NCI-H2081 treated with DMSO at 0.1 percent for 48 hours (cell line): Measurements from ENCODE around the gene GRK7.
"Not testable (repeated sequence)": the region's sequence is repeated elsewhere in the genome, so short reads cannot be mapped to it uniquely, and the experiment has no call there.

Experiments
- DNase-seq: peaks from one replicate; lab custom pipeline; 2025; lab: John Stamatoyannopoulos, UW

GRK7 gene

GRCh38 chr3:141762552-141762951 lies 656 bp upstream of the GRK7 start:
- not testable (repeated sequence) for DNase-seq

DNA sequence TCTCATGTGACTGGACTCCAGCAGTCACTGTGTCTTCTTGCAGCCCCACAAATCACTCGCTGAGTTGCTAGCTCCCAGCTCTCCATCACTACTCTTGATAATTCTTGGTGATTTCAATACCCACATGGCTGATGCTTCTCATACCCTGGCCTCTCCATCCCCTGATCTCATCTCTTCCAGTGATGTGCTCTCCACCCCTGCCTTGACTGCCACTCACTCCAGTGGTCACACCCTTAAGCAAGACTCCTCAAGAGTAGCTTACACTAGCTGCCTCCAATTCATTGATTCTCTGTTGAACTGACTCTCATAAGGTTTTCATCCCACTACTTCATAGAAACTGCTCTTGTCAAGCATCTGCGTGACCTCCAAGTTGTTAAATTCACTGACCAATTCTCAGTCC lies 837 bp downstream of the GRK7 start:
- no peak for DNase-seq

GRCh38 chr3:141764465-141764864 lies 1.3 kb downstream of the GRK7 start:
- no peak for DNase-seq

DNA sequence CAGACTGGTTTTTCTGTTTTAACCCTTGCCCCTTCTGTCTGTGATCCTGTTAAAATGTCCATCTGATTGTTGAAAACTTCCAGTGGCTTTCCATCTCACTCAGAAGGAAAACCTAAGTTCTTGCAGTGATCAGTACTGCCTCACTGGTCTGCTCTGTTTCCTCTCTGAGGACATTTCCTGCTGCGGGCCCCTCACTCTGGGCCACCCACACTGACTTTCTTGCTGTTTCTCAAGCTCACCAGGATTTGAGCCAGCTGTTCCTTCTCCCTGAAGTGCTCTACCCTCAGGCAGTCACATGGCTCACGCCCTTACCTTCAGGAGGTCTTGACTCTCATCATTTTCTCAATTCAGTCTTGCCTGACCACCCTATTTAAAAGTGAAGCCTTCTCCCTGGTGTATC lies 1.8 kb downstream of the GRK7 start:
- DNase-seq, result no peak

- no peak for DNase-seq
These were observed 3.9 kb downstream of the GRK7 start for GRCh38 chr3:141767066-141767465.

- no peak for DNase-seq
These were observed 6.2 kb downstream of the GRK7 start for GRCh38 chr3:141769221-141769894.

- DNase-seq, result no peak
These were observed 10.5 kb downstream of the GRK7 start for GRCh38 chr3:141773676-141774075.

DNA sequence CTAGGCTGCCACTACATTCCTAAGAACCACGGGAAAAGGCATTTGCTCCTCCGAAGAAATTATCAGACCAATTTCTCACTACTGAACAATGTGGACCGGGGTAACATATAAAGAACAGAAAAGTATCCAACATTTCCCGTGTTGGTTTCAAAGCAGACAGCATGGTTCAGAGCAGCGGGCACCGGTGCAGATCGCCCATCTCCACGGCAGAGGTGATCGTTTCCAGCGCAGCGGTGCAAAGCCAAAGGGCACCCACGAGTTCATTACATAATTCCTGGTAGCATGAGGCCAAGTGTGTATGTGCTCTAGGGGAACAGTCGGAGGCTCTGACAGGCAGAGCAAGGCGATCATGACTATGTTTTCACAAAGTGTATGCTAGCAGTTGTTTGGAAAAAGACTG lies 13.2 kb downstream of the GRK7 start:
- DNase-seq, result no peak

- DNase-seq, result no peak
These were observed 13.7 kb downstream of the GRK7 start for GRCh38 chr3:141776885-141777284.

DNA sequence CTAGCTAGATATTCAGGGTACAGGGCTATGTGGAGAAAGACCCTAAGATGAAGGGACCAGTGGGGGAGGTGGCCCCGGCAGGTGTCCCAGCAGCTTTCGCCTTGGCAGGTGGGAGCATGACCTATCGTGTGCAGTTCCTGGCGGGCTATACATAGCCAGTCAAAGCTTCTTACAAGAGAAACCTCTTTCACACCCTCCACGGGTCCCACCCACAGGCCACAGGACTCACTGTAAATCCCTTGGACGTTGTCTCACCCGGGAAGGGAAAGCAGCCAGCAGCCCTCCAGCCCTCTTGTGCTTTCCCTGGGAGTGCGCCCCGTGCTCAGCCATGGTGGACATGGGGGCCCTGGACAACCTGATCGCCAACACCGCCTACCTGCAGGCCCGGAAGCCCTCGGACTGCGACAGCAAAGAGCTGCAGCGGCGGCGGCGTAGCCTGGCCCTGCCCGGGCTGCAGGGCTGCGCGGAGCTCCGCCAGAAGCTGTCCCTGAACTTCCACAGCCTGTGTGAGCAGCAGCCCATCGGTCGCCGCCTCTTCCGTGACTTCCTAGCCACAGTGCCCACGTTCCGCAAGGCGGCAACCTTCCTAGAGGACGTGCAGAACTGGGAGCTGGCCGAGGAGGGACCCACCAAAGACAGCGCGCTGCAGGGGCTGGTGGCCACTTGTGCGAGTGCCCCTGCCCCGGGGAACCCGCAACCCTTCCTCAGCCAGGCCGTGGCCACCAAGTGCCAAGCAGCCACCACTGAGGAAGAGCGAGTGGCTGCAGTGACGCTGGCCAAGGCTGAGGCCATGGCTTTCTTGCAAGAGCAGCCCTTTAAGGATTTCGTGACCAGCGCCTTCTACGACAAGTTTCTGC lies 15.0 kb downstream of the GRK7 start:
- no peak for DNase-seq

DNA sequence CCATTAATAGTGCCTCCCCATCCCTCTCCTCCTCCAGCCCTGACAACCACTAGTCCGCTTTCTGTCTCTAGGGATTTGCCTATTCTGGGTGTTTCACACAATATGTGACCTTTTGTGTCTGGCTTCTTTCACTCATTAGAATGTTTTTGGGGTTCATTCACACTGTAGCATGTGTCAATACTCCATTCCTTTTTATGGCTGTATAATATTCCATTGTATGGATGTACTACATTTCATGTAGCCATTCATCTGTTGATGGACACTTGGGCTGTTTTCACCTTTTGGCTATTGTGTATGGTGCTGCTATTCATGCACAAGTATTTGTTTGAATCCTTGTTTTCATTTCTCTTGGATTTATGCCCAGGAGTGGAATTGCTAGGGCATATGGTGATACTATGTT lies 16.5 kb downstream of the GRK7 start:
- DNase-seq, result no peak

GRCh38 chr3:141782386-141782932 lies 19.3 kb downstream of the GRK7 start:
- DNase-seq, result no peak

DNA sequence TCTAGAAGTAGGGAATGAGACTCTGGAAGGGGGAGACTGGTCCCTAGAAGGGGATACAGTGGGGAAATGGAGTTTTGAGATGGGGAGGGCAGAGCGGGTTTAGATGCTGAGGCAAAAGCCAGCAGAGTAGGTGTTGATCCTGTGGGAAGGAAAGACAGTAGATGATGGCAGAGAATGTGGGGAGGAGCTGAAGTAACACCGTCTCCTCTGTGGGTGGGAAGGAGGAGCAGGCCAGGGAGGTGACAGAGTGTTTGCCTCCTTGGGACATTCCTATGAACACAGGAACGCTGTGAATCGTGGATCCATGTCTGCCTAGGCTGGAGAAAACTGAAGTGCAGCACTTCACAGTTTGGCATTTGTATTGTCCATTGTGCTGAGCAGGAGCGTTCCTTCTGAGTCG lies 20.4 kb downstream of the GRK7 start:
- DNase-seq, result no peak

- no peak for DNase-seq
These were observed 20.9 kb downstream of the GRK7 start for GRCh38 chr3:141784096-141784495.

DNA sequence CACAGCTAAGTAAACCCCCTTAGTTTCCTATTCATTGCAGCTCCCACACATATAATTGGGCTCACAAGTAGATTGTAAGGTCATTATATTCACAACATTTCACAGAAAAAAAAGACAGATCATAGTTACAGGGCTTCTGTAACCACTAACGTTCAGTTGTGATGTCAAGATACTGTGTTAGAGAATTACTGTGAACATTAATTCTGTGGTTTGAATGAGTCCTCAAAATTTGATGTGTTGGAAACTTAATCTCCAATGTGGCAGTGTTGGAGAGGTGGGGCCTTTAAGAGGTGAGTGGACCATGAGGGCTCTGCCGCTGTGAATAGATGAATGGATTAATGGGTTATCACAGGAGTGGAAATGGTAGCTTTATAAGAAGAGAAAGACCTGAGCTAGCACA lies 21.3 kb downstream of the GRK7 start:
- no peak for DNase-seq

DNA sequence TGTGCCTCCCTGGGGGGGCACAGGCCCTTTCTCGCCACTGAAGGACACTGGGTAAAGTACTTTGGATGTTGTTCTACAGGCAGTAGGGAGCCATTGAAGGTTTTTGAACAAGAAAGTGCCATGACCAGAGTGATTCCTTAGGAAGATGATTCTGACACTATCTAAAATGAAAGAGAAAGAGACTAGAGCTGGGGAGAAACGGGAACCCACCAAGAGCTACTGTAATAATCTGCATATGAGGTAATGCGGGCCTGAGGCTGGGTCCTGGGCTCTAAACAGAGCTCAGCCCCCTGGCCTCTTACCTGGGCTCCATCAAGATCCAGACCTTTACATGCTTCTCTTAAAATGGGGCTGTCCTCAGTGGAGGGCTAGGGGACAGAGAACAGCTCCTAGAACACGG lies 24.9 kb downstream of the GRK7 start:
- DNase-seq, result no peak

DNA sequence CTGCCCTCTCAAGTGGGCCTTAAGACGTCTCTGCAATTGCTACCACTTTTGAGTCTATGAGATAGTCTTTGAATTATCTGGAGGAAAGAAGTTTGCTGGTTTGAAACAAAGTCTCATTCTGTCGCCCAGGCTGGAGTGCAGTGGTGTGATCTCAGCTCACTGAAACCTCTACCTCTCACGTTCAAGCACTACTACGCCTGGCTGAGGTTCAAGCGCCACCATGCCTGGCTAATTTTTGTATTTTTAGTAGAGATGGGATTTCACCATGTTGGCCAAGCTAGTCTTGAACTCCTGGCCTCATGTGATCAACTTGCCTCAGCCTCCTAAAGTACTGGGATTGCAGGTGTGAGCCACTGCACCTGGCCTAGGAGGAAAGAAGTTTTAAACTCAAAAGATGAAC lies 25.5 kb downstream of the GRK7 start:
- DNase-seq, result not testable (repeated sequence)

GRCh38 chr3:141789281-141789680 lies 26.1 kb downstream of the GRK7 start:
- no peak for DNase-seq

DNA sequence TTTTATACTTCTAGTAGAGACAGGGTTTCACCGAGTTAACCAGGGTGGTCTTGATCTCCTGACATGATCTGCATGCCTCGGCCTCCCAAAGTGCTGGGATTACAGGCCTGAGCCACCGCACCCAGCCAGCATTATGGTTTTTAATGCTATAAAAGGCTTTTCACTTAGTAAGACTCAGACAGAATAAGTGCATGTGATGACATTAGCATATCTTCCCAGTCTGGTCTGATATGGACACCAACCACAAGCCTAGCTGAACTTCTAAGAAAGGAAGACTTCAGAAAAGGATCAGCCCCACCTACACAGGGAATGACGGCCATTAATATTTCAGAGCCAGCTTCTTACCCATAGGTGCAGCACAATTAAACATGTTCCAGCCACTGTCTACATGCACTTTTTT lies 27.0 kb downstream of the GRK7 start:
- no peak for DNase-seq

DNA sequence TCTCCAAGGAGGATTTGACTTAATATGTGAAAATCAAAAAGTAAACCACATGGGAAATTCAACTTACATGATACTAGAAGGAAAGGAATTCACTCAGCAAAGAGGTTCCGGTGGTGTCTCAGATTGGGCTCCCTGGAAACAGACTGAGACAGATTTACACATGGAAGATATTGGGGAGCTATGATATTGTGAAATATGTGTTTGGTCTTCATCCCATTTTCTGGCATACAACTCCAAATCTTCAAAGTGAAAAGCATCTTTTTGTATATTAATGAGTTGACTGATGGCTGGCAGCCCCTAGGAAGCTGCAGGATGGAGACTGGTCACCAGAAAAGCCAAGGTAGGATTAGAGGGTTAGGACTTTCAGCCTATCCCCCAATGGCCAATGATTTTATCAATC lies 29.3 kb downstream of the GRK7 start:
- no peak for DNase-seq

DNA sequence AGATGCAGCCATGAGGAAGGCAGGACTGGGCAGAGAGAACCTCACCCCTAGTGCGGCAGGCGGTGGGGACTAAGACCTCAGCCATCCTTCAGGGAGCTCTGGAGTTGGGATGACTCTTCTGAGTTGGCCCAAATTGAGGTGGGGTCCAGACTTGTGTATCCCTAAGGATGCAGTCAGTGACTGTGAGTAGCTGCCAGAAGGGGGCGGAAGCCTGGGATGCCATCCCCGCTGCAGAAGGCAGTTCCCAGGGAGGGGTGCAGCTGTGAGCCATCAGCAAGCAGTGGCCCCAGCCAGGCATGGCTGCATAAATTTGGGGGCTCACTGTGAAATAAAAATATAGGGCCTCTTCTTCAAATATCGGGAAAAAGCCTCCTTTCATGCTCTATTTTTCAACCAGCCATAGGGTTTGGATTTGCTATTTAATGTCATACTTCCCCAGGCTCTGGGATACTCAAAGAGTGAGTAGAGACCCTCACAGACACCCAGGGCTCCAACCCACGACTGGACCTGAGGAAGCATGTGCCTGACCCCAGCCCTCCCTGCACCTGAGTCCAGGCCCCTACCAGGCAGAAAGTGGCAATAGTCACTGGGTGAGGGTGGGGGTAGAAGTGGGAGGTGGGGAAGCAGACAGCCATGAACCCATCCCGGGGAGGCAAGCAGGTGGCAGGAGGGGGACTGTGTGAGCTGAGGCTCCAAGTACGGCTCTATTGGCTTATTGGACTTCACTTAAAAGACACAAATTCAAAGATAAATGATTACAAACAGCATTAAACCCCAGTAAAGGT lies 30.5 kb downstream of the GRK7 start:
- DNase-seq, result no peak

DNA sequence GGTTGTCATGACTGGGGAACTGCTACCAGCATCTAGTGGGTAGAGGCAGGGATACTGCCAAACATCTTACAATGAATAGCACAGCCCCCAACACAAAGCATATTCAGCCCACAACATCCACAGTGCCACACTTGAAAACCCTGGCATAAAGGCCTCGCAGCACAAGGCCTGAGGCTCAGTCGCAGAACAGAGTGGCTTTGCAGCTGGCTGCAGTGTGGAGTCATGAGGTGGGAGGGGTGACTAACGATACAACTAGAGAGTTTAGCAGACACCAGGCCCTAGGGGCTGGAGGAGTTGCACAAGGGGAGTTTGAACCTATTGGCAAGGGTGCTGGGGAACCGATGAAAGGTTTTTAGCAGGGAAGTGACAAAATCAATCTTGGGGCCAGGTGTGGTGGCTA lies 32.1 kb downstream of the GRK7 start:
- no peak for DNase-seq

DNA sequence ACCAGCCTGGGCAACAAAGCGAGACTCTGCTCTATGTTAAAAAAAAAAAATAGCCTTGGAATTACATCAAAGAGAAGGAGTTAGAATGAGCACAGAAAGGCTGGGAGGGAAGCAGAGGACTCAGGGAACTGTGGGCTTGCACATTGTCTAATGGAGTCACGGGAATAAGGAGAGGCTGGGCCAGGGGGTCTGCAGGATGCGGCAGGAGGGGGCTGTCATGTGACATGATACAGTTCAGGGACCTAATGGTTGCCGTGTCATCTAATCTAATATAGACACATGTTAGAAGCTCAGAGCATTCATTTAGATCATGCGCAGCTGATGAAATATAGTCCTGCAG lies 32.5 kb downstream of the GRK7 start:
- no peak for DNase-seq
